Measurements from ENCODE around the gene PLEKHA3. TPM values are rescaled to one million over a fixed set of nuclear protein-coding genes. Genes with fewer than 3 reads are reported as not detected.

The PLEKHA3 gene
- total RNA-seq (ENCODE audit: low replicate concordance), result 5.9 and 26.2 TPM in 2 replicates

DNA sequence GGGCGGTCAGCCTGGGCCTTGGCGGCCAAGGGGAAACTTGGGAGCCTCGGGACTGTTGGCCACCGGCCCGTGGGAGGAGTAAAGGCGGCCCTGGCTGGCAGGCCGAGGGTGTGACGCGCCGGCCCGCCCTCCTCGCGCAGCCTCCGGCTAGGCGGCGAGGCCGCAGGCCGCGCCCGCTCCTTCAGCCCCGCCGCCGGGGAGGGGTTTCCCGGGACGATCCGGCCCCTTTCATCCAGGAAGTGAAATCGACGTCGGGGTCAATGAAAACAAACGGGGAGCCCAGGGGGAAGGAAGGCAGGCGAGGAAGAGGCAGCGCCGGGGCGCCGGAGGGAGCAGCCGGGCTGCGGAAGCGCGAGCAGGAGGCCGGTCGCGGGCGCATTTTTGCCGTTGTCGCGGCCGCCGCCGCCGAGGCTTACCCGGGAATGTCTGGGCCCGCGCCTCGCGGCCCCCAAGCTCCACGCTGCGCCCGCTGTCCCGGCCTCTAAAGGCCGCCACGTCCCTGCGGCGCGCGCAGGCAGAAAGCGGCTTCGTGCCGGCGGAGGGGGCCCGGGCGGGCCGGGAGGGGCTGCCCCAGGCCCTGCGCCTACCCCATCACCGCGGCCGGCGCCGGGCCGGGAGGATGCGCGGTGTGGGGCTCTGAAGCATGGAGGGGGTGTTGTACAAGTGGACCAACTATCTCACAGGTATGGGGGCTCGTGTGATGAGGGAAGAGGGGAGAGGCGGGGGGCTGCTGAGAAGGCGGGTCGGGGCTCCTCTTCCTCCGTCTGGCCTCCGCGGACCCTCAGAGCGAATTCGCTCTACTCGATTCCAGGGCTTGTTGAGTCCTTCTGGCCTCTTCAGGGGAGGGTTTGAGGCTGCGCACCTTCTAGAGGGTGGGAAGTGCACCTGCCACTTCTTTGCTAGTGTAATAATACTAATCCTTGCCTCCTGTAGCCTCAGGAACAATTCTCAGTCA is at the start of gene PLEKHA3:
PLEKHA3 (plus strand) TSS at position 231 of the 955 bp plus-strand sequence; CDS start at position 644, 413 bp downstream.
- peaks cover 22% of the 10 kb centered on the region for H3F3A ChIP-seq (ENCODE audit: low read depth)
- no peaks in the 10 kb centered on the region for H3K9me3 ChIP-seq (ENCODE audit: low read depth)
- Mint-ChIP-seq H3K4me1 (peaks cover 31% of the 10 kb centered on the region), H3K4me3 (peak within 1 kb of the TSS; percentile 98), H3K36me3 (peaks cover 1% of the 10 kb centered on the region), H3K27me3 (ENCODE audit: insufficient read depth, low read depth) (no peaks in the 10 kb centered on the region), H3K9me3 (no peaks in the 10 kb centered on the region), H3K27ac (peak within 1 kb of the TSS; percentile 97)
- H3K36me3 ChIP-seq, result no peaks in the 10 kb centered on the region
- H3K79me2 ChIP-seq (ENCODE audit: low read depth), result peaks cover 62% of the 10 kb centered on the region
- H3K4me3 ChIP-seq, result peak within 1 kb of the TSS; percentile 90
- peak; percentile 91 for DNase-seq (ENCODE audit: low spot score)
- peaks cover 23% of the 10 kb centered on the region for H3K4me1 ChIP-seq
- peak within 1 kb of the TSS; percentile 88 for H3K27ac ChIP-seq
- H3K4me2 ChIP-seq, result peak within 1 kb of the TSS; percentile 94
- peaks cover 22% of the 10 kb centered on the region for H4K20me1 ChIP-seq (ENCODE audit: low read depth)
- peak within 1 kb of the TSS; percentile 80 for H2AFZ ChIP-seq (replicated peaks)
- H3K9ac ChIP-seq, result peak within 1 kb of the TSS; percentile 71
- peak; percentile 55 for TF ChIP-seq EZH2phosphoT487 (IDR thresholded peaks at IDR 0.05)
- TF ChIP-seq CTCF (IDR thresholded peaks at IDR 0.05), result no peak
- peaks cover 7% of the 10 kb centered on the region for H3K27me3 ChIP-seq

DNA sequence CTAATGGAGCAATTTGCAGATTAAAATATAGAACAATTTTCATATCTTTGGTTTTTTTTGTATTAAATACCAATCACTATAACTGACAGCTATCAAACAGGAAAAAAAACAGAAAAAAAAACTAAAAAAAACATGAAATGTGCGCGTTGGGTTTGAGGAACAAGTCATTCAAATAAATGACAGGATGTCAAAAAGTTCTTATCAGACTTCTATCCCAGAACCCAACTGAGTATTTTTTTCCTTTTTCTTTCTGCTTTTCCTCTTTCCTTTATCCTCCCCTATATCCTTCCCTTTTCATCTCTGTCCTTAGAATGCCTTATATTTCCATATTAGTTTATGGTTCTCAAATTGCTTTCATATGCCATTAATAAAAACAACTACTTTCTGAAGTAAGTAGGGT is 43.6 kb upstream of the PLEKHA3 start:
- Histone ChIP-seq H3K4me2 (no peak overlapping the region), H3K4me3 (no peak overlapping the region), H3K27me3 (no peaks in the 10 kb centered on the region), H4K20me1 (ENCODE audit: low read depth) (no peaks in the 10 kb centered on the region), H3K36me3 (peaks cover 40% of the 10 kb centered on the region), H2AFZ (replicated peaks) (no peak overlapping the region), H3K27ac (no peak overlapping the region), H3K4me1 (no peaks in the 10 kb centered on the region), H3K79me2 (ENCODE audit: low read depth) (no peaks in the 10 kb centered on the region), H3K9me3 (ENCODE audit: low read depth) (no peaks in the 10 kb centered on the region), H3F3A (ENCODE audit: low read depth) (peaks cover 23% of the 10 kb centered on the region), H3K9ac (no peak overlapping the region)
- H3K9me3 Mint-ChIP-seq, result no peaks in the 10 kb centered on the region
- no peak overlapping the region for H3K4me3 Mint-ChIP-seq
- no peak for DNase-seq (ENCODE audit: low spot score)
- TF ChIP-seq CTCF (IDR thresholded peaks at IDR 0.05), result no peak
- TF ChIP-seq EZH2 (IDR thresholded peaks at IDR 0.05), result no peak
- TF ChIP-seq EZH2phosphoT487 (IDR thresholded peaks at IDR 0.05), result no peak
- H3K27ac Mint-ChIP-seq, result no peak overlapping the region
- peaks cover 31% of the 10 kb centered on the region for H3K36me3 Mint-ChIP-seq
- no peaks in the 10 kb centered on the region for H3K4me1 Mint-ChIP-seq
- no peaks in the 10 kb centered on the region for H3K27me3 Mint-ChIP-seq (ENCODE audit: insufficient read depth, low read depth)

- peaks cover 56% of the 10 kb centered on the region for H3K36me3 ChIP-seq
- H3K9me3 ChIP-seq (ENCODE audit: low read depth), result no peaks in the 10 kb centered on the region
- peaks cover 43% of the 10 kb centered on the region for H3F3A ChIP-seq (ENCODE audit: low read depth)
- H3K27me3 ChIP-seq, result no peaks in the 10 kb centered on the region
- H4K20me1 ChIP-seq (ENCODE audit: low read depth), result peaks cover 14% of the 10 kb centered on the region
- H3K79me2 ChIP-seq (ENCODE audit: low read depth), result peaks cover 10% of the 10 kb centered on the region
- H3K4me1 ChIP-seq, result no peaks in the 10 kb centered on the region
- DNase-seq (ENCODE audit: low spot score), result no peak
- peaks cover 39% of the 10 kb centered on the region for H3K36me3 Mint-ChIP-seq
- H3K27ac ChIP-seq, result no peak overlapping the region
- H3K27ac Mint-ChIP-seq, result no peak overlapping the region
- no peak overlapping the region for H3K9ac ChIP-seq
- TF ChIP-seq EZH2phosphoT487 (IDR thresholded peaks at IDR 0.05), result no peak
- TF ChIP-seq CTCF (IDR thresholded peaks at IDR 0.05), result no peak
- TF ChIP-seq EZH2 (IDR thresholded peaks at IDR 0.05), result no peak
- H3K4me3 ChIP-seq, result no peak overlapping the region
- H3K4me3 Mint-ChIP-seq, result no peak overlapping the region
- no peaks in the 10 kb centered on the region for H3K4me1 Mint-ChIP-seq
- H2AFZ ChIP-seq (replicated peaks), result no peak overlapping the region
- no peaks in the 10 kb centered on the region for H3K9me3 Mint-ChIP-seq
- H3K27me3 Mint-ChIP-seq (ENCODE audit: insufficient read depth, low read depth), result no peaks in the 10 kb centered on the region
- no peak overlapping the region for H3K4me2 ChIP-seq
These were observed 38.8 kb upstream of the PLEKHA3 start for GRCh38 chr2:178441426-178441825.

All from neural progenitor cell (in vitro differentiated cells).